IMR-90 (cell line): ENCODE measurements around the gene ASB1. TPM values are rescaled to one million over a fixed set of nuclear protein-coding genes. Genes with fewer than 3 reads are reported as not detected.

Experiments
- ATAC-seq: fragments of 200-7000 bp; cut with Tn5 transposase; 2 replicates; pipeline ENCODE4 v1.9.1; 2020; ENCODE audit warnings: low read depth, mild to moderate bottlenecking, moderate library complexity
- BruUV-seq: library from RNA; stranded (reverse); fragments of 400-500 nt; replicated peaks from 2 replicates; lab custom pipeline; 2021; lab: Mats Ljungman, UMichigan
- CTCF ChIA-PET: fragments of 300-600 bp; formaldehyde crosslinking; extraction: SDS; loops from one replicate; lab custom pipeline; 2021; ENCODE audit warnings: antibody characterized with exemption; lab: Yijun Ruan, JAX
- POLR2A ChIA-PET: fragments of 300-600 bp; sonication (Branson Sonifier 250); formaldehyde crosslinking; loops from one replicate; lab custom pipeline; 2022; ENCODE audit warnings: antibody characterized with exemption; ENCODE audit not compliant: unreplicated experiment; lab: Charles Lee
- DNase-seq: peaks from one replicate; pipeline ENCODE4 v3.0.0; 2013
- H2AFZ ChIP-seq: replicated peaks from 2 replicates; pipeline ENCODE3; 2013; ENCODE audit warnings: low read length, mild to moderate bottlenecking; ENCODE audit not compliant: poor library complexity
- H2AK5ac ChIP-seq: 2 replicates; pipeline ENCODE4 v1.6.1; 2013; ENCODE audit warnings: low read depth, low read length, inconsistent platforms
- H2AK9ac ChIP-seq: replicated peaks from 2 replicates; pipeline ENCODE3; 2013; ENCODE audit warnings: mild to moderate bottlenecking, low read depth, low read length, moderate library complexity; ENCODE audit not compliant: poor library complexity
- H2BK120ac ChIP-seq: 2 replicates; pipeline ENCODE4 v1.6.1; 2013; ENCODE audit warnings: low read depth, low read length, inconsistent platforms
- H2BK15ac ChIP-seq: 3 replicates; pipeline ENCODE4 v1.6.1; 2013; ENCODE audit warnings: low read depth, low read length, inconsistent platforms
- H2BK20ac ChIP-seq: 2 replicates; pipeline ENCODE4 v1.6.1; 2013; ENCODE audit warnings: low read depth, mild to moderate bottlenecking, inconsistent platforms, low read length, moderate library complexity
- H2BK5ac ChIP-seq: 2 replicates; pipeline ENCODE4 v1.6.1; 2013; ENCODE audit warnings: mild to moderate bottlenecking, low read depth, low read length, inconsistent platforms; ENCODE audit not compliant: poor library complexity, severe bottlenecking
- H3K14ac ChIP-seq: replicated peaks from 2 replicates; pipeline ENCODE4 v1.6.1; 2013; ENCODE audit warnings: low read depth, low read length, inconsistent platforms
- H3K18ac ChIP-seq: 2 replicates; pipeline ENCODE4 v1.6.1; 2013; ENCODE audit warnings: low read depth, low read length, control low read depth
- H3K23ac ChIP-seq: 2 replicates; pipeline ENCODE4 v1.6.1; 2013; ENCODE audit warnings: low read depth, low read length, inconsistent platforms
- H3K27ac ChIP-seq: 2 replicates; pipeline ENCODE4 v1.5.1; 2013; ENCODE audit warnings: mild to moderate bottlenecking, control low read depth, low read length; ENCODE audit not compliant: insufficient read depth
- H3K27me3 ChIP-seq: 2 replicates; pipeline ENCODE4 v1.6.1; 2013; ENCODE audit warnings: low read length; ENCODE audit not compliant: control insufficient read depth, insufficient read depth
- H3K36me3 ChIP-seq: 2 replicates; pipeline ENCODE4 v1.6.1; 2013; ENCODE audit warnings: low read length, mixed read lengths; ENCODE audit not compliant: control insufficient read depth, insufficient read depth
- H3K4ac ChIP-seq: 2 replicates; pipeline ENCODE4 v1.6.1; 2013; ENCODE audit warnings: low read depth, low read length, inconsistent platforms
- H3K4me1 ChIP-seq: 2 replicates; pipeline ENCODE4 v1.6.1; 2013; ENCODE audit warnings: low read length, mixed read lengths; ENCODE audit not compliant: control insufficient read depth, insufficient read depth
- H3K4me2 ChIP-seq: 2 replicates; pipeline ENCODE4 v1.6.1; 2013; ENCODE audit warnings: low read depth, mild to moderate bottlenecking, control low read depth, low read length, moderate library complexity
- H3K4me3 ChIP-seq: 2 replicates; pipeline ENCODE4 v1.5.1; 2013; ENCODE audit warnings: low read depth, mild to moderate bottlenecking, control low read depth, low read length, moderate library complexity; ENCODE audit not compliant: insufficient read depth
- H3K56ac ChIP-seq: 2 replicates; pipeline ENCODE4 v1.6.1; 2013; ENCODE audit warnings: low read length, inconsistent platforms; ENCODE audit not compliant: insufficient read depth; ENCODE audit errors: extremely low read depth
- H3K79me1 ChIP-seq, 2 experiments: 2 replicates each; pipeline ENCODE4 v1.6.1; 2013; ENCODE audit warnings: low read length in 2 of 2, inconsistent platforms in 1 of 2, low read depth in 1 of 2
- H3K9ac ChIP-seq: 2 replicates; pipeline ENCODE4 v1.6.1; 2013; ENCODE audit warnings: low read depth, low read length, control low read depth
- H3K9me1 ChIP-seq: 2 replicates; pipeline ENCODE4 v1.6.1; 2013; ENCODE audit warnings: low read length, inconsistent platforms; ENCODE audit not compliant: insufficient read depth
- H3K9me3 ChIP-seq: 2 replicates; pipeline ENCODE4 v1.6.1; 2013; ENCODE audit warnings: low read length; ENCODE audit not compliant: control insufficient read depth, insufficient read depth
- H4K20me1 ChIP-seq: 2 replicates; pipeline ENCODE4 v1.6.1; 2013; ENCODE audit warnings: low read length, inconsistent platforms; ENCODE audit not compliant: insufficient read depth
- H4K5ac ChIP-seq: 2 replicates; pipeline ENCODE4 v1.6.1; 2013; ENCODE audit warnings: mild to moderate bottlenecking, low read depth, low read length, control low read depth
- H4K8ac ChIP-seq, 2 experiments: 2 replicates each; pipeline ENCODE4 v1.6.1; 2013; ENCODE audit warnings: low read depth in 2 of 2, low read length in 2 of 2, control low read depth in 1 of 2, inconsistent platforms in 1 of 2
- H4K91ac ChIP-seq: 2 replicates; pipeline ENCODE4 v1.6.1; 2013; ENCODE audit warnings: low read depth, low read length, inconsistent platforms; ENCODE audit not compliant: insufficient read depth
- BHLHE40 ChIP-seq: fragments of 150-350 bp; IDR thresholded peaks from 2 replicates; pipeline ENCODE4 v1.6.1; 2016; ENCODE audit warnings: mild to moderate bottlenecking, low read depth, low read length
- CEBPB ChIP-seq: IDR thresholded peaks from 2 replicates; pipeline ENCODE4 v1.6.1; 2012; ENCODE audit warnings: low read depth, low read length, improper control_type of control experiment
- CHD1 ChIP-seq: IDR thresholded peaks from 2 replicates; pipeline ENCODE4 v1.6.1; 2012; ENCODE audit warnings: low read depth, low read length, improper control_type of control experiment
- FOS ChIP-seq: fragments of 150-350 bp; IDR thresholded peaks from 2 replicates; pipeline ENCODE4 v1.6.1; 2016; ENCODE audit warnings: low read depth, low read length
- MAFK ChIP-seq: IDR thresholded peaks from 2 replicates; pipeline ENCODE4 v1.6.1; 2012; ENCODE audit warnings: low read depth, low read length, improper control_type of control experiment
- MAZ ChIP-seq: IDR thresholded peaks from 2 replicates; pipeline ENCODE4 v1.6.1; 2012; ENCODE audit warnings: low read depth, mild to moderate bottlenecking, low read length, improper control_type of control experiment, moderate library complexity, borderline replicate concordance
- MXI1 ChIP-seq: IDR thresholded peaks from 2 replicates; pipeline ENCODE4 v1.6.1; 2012; ENCODE audit warnings: low read depth, mild to moderate bottlenecking, low read length, moderate library complexity, borderline replicate concordance
- NFE2L2 ChIP-seq: fragments of 150-350 bp; IDR thresholded peaks from 2 replicates; pipeline ENCODE4 v1.6.1; 2016; ENCODE audit warnings: low read depth, mild to moderate bottlenecking, low read length
- POLR2A ChIP-seq: IDR thresholded peaks from 2 replicates; pipeline ENCODE4 v1.6.1; 2012; ENCODE audit warnings: mild to moderate bottlenecking, low read depth, low read length
- RAD21 ChIP-seq: IDR thresholded peaks from 2 replicates; pipeline ENCODE4 v1.6.1; 2012; ENCODE audit warnings: low read length, improper control_type of control experiment
- RCOR1 ChIP-seq: IDR thresholded peaks from 2 replicates; pipeline ENCODE4 v1.6.1; 2012; ENCODE audit warnings: mild to moderate bottlenecking, low read length, improper control_type of control experiment; ENCODE audit not compliant: insufficient replicate concordance
- RFX5 ChIP-seq: IDR thresholded peaks from 2 replicates; pipeline ENCODE4 v1.8.0; 2012; ENCODE audit warnings: low read depth, mild to moderate bottlenecking, low read length, moderate library complexity
- SMC3 ChIP-seq: fragments of 150-350 bp; IDR thresholded peaks from 2 replicates; pipeline ENCODE4 v1.6.1; 2016; ENCODE audit warnings: low read depth, mild to moderate bottlenecking, antibody characterized with exemption, low read length, moderate library complexity
- WGBS, 2 experiments: methylation state at CpG; one replicate each; pipeline versions ENCODE4 v1.1.5 to v1.1.7; 2013; ENCODE audit warnings: missing lambda C conversion rate in 2 of 2; ENCODE audit not compliant: insufficient read length in 1 of 2; ENCODE audit errors: extremely low coverage in 2 of 2; 5-methylcytosine and 5-hydroxymethylcytosine counted together
- dilution Hi-C: fragments of 300-500 bp; cut with HindIII; formaldehyde crosslinking; loops from one replicate; pipeline ENCODE4 v1.14.3; 2018; ENCODE audit warnings: low sequenced_read_pairs; ENCODE audit not compliant: unreplicated experiment
- in situ Hi-C: fragments of 300-500 bp; cut with MboI; formaldehyde crosslinking; loops from 3 replicates; pipeline ENCODE4 v1.14.3; 2019; ENCODE audit warnings: low sequenced_read_pairs, inconsistent platforms, mixed read lengths
- intact Hi-C: fragments of 100-400 bp; cut with micrococcal nuclease; formaldehyde crosslinking; loops from 2 replicates; pipeline ENCODE4 v1.10.0; 2022
- polyA plus RNA-seq, 3 experiments: library from polyadenylated mRNA; depleted of rRNA; stranded (reverse); fragments of >200 nt; gene quantifications; 2 replicates each; pipeline ENCODE4 v1.2.3, GENCODE V29; 2012; ENCODE audit warnings: low replicate concordance in 1 of 3
- total RNA-seq: library from RNA; depleted of rRNA; stranded (reverse); fragments of >200 nt; gene quantifications from 2 replicates; pipeline ENCODE4 v1.2.3, GENCODE V29; 2012
- TF ChIP-seq, protein P1 (sequence below): fragments of 150-350 bp; IDR thresholded peaks from 2 replicates; pipeline ENCODE4 v1.6.1; 2016; ENCODE audit warnings: low read depth, mild to moderate bottlenecking, low read length, moderate library complexity, borderline replicate concordance
- TF ChIP-seq, protein P2 (sequence below): fragments of 150-350 bp; IDR thresholded peaks from 2 replicates; pipeline ENCODE4 v1.6.1; 2017; ENCODE audit warnings: mild to moderate bottlenecking, antibody characterized with exemption, low read length, low read depth
- TF ChIP-seq, protein P3 (sequence below): conservative IDR thresholded peaks from 2 replicates; pipeline ENCODE4 v1.5.1; 2012; ENCODE audit warnings: mild to moderate bottlenecking, low read depth, low read length, improper control_type of control experiment

The ASB1 gene
- total and polyA plus RNA-seq, 2 of the 4 experiments (the other 2 are of a cell fraction), result 23.5 to 37.3 TPM

DNA sequence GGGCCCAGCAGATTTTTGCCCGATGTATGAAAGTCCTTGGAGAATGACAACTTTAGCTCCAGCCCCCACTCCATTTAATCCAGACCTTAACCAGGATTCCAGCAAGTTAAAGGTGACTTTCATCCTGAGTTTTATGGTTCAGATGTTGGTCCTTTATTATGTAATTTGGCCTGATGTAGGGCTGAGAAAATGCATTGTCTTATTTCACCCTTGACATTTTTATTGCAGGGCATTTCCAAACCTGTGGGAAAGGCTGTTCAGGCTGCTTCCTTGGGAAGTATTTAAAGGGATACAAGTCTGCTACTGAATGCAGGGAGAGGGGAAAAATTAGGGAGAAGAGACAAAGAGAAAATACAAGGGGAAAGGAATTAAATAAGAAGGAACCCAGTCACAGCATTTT lies 48.8 kb downstream of the ASB1 start:
- Histone ChIP-seq H2BK5ac (no peak overlapping the region), H4K91ac (no peak overlapping the region), H3K36me3 (no peaks in the 10 kb centered on the region), H3K4me2 (no peak overlapping the region), H2AK9ac (no peak overlapping the region), H3K23ac (no peak overlapping the region), H3K9me3 (peaks cover 9% of the 10 kb centered on the region), H3K9me1 (no peaks in the 10 kb centered on the region), H3K4me3 (no peak overlapping the region), H3K18ac (no peak overlapping the region), H3K14ac (no peak overlapping the region), H4K5ac (no peak overlapping the region), H2BK15ac (no peak overlapping the region), H3K4ac (no peak overlapping the region), H3K27me3 (no peaks in the 10 kb centered on the region), H3K79me1 (no peaks in the 10 kb centered on the region), H3K56ac (no peak overlapping the region), H3K9ac (no peak overlapping the region), H2AFZ (no peak overlapping the region), H4K20me1 (no peaks in the 10 kb centered on the region), H2BK120ac (no peak overlapping the region), H3K4me1 (no peaks in the 10 kb centered on the region), H4K8ac (no peak overlapping the region), H2BK20ac (no peak overlapping the region), H2AK5ac (no peak overlapping the region), H3K27ac (no peak overlapping the region)
- WGBS, 2 experiments, result no CpG with 5 or more reads among the region's 1 CpG
- in situ Hi-C loops, result no loop called here
- no peak for ATAC-seq
- dilution Hi-C loops, result no loop called here
- no TSS peak for BruUV-seq
- DNase-seq, result no peak
- POLR2A ChIA-PET, result no interaction called here
- CTCF ChIA-PET, result no interaction called here
- TF ChIP-seq CEBPB (no peak), FOS (no peak), NFE2L2 (no peak), CHD1 (no peak), SMC3 (no peak), RAD21 (no peak), RCOR1 (no peak), POLR2A (no peak), MAZ (no peak), BHLHE40 (no peak), RFX5 (no peak), MXI1 (no peak), MAFK (no peak)
- TF ChIP-seq, protein P1, sequence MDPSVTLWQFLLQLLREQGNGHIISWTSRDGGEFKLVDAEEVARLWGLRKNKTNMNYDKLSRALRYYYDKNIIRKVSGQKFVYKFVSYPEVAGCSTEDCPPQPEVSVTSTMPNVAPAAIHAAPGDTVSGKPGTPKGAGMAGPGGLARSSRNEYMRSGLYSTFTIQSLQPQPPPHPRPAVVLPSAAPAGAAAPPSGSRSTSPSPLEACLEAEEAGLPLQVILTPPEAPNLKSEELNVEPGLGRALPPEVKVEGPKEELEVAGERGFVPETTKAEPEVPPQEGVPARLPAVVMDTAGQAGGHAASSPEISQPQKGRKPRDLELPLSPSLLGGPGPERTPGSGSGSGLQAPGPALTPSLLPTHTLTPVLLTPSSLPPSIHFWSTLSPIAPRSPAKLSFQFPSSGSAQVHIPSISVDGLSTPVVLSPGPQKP, result no peak
- TF ChIP-seq, protein P2, sequence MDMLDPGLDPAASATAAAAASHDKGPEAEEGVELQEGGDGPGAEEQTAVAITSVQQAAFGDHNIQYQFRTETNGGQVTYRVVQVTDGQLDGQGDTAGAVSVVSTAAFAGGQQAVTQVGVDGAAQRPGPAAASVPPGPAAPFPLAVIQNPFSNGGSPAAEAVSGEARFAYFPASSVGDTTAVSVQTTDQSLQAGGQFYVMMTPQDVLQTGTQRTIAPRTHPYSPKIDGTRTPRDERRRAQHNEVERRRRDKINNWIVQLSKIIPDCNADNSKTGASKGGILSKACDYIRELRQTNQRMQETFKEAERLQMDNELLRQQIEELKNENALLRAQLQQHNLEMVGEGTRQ, result no peak
- TF ChIP-seq, protein P3, sequence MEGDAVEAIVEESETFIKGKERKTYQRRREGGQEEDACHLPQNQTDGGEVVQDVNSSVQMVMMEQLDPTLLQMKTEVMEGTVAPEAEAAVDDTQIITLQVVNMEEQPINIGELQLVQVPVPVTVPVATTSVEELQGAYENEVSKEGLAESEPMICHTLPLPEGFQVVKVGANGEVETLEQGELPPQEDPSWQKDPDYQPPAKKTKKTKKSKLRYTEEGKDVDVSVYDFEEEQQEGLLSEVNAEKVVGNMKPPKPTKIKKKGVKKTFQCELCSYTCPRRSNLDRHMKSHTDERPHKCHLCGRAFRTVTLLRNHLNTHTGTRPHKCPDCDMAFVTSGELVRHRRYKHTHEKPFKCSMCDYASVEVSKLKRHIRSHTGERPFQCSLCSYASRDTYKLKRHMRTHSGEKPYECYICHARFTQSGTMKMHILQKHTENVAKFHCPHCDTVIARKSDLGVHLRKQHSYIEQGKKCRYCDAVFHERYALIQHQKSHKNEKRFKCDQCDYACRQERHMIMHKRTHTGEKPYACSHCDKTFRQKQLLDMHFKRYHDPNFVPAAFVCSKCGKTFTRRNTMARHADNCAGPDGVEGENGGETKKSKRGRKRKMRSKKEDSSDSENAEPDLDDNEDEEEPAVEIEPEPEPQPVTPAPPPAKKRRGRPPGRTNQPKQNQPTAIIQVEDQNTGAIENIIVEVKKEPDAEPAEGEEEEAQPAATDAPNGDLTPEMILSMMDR, result no peak
- intact Hi-C loops, result no loop called here
